ENCODE results near the gene FADD. TPM values are rescaled to one million over a fixed set of nuclear protein-coding genes. Genes with fewer than 3 reads are reported as not detected.
"Not testable (repeated sequence)": the region's sequence is repeated elsewhere in the genome, so short reads cannot be mapped to it uniquely, and the experiment has no call there.

The FADD gene
- total RNA-seq, 1 donor from 2014 or later: 15.3 TPM

DNA sequence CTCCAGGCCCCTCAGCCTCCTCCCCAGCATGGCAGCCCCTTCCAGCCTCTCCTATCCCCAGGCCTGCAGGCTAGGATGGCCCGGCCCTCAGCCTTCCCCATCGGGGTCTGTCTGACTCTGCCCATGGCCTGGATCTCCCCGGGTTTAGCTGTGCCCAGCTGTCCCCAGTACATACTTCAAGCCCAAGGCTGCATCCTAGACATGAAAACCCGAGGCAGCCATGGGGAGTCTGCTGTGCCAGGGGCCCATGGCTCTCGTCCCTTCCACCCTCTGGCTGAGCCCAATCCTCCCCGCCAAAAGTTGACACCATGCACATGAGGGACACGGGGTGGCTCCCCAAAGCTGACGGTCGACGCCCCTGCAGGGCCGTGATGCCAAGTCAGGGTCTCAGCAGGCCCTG is 22.2 kb upstream of the FADD start:
- no peak for DNase-seq (ENCODE audit: low read depth)

DNA sequence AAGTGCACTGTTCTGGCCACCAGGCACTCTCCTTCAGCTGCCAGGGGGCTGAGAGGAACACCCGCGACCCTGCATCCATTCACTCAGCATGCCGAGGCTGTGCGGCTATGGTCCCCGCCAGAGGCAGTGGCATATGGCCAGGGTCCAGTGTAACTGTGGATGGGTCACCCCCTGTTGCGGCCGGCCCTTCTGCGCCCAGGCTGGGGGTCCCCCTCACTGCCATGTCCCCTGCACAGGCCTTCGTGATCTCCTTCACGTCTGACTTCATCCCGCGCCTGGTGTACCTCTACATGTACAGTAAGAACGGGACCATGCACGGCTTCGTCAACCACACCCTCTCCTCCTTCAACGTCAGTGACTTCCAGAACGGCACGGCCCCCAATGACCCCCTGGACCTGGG is 20.8 kb upstream of the FADD start:
- DNase-seq (ENCODE audit: low read depth): no peak

GRCh38 chr11:70183032-70183431 is 20.1 kb upstream of the FADD start:
- DNase-seq (ENCODE audit: low read depth): no peak

GRCh38 chr11:70183483-70184176 is 19.5 kb upstream of the FADD start:
- no peak for DNase-seq (ENCODE audit: low read depth)

DNA sequence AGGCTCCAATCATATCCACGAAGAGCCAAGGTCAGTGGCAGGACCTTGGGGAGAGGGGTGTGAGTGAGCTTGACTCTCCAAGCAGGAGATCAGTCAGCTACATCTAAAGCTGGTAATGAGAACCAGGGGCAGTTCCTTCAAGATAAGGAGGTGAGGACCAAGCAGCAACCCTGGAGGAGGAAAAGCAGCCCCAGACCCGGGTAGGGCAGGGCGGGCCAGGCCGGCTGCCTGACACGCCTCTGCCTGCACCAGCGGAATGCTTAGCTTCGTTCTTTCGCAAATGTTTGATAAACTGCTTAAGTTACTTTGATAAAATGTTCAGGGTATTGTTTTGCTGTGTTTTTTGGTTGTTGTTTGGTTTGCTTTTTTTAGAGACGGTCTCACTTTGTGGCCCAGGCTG is 18.7 kb upstream of the FADD start:
- DNase-seq (ENCODE audit: low read depth): no peak

- DNase-seq (ENCODE audit: low read depth): no peak
These were observed 17.6 kb upstream of the FADD start for GRCh38 chr11:70185348-70186055.

DNA sequence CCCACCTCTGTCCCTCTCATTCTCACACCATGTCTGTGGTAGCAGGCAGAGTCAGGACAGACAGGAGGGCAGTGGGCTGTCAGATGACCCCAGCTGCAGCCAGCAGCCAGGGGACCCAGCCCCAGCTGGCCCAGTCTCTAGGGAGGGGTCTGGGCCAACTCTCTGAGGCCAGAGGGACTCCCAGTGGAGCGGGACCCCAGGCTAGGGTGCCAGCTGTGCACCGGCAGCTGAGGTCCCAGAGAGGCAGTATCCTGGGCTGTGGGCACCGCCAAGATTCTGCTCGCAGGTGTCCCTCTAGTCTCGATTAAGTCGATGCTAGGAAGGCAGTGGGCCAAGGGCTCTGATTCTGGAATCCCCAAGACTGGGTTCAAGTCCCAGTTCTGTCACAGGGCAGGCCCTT is 16.7 kb upstream of the FADD start:
- no peak for DNase-seq (ENCODE audit: low read depth)

DNA sequence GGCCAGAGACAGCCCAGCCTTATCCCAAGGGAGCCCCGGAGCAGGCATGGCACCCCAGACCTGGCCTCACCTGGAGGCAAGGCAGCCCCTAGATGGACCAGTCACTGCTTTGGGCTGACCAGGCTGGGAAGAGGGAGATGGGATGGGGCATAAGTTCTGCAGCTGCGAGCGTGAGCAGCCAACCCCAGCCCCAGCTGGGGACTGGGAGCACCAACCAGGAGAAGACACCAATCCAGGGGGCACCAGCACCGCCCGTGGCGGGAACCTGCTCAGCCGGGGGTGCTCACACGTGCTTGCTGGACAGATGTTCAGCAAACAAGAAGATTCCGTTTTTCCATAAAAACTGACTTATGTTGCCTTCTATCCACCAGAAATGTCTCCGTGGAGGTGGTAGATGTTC is 16.2 kb upstream of the FADD start:
- DNase-seq (ENCODE audit: low read depth): no peak

GRCh38 chr11:70187771-70188170 is 15.3 kb upstream of the FADD start:
- DNase-seq (ENCODE audit: low read depth): no peak

DNA sequence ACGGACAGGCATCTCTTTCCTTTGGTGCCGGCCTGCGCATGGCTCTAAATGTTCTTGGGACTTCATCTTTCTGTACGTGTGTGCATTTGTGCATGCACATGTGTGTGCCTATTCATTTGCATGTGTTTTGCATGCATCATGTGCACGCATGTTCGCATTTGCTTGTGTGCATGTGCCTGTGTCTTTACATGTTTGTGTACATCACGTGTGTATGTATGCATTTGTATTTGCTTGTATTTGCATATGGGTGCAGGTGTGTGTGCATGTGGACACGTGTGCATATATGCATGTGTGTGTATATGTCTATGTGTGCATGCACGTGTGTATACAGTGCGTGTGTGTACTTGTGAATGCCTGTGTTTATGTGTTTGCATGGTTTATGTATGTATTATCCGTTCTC is 13.5 kb upstream of the FADD start:
- DNase-seq (ENCODE audit: low read depth): no peak

DNA sequence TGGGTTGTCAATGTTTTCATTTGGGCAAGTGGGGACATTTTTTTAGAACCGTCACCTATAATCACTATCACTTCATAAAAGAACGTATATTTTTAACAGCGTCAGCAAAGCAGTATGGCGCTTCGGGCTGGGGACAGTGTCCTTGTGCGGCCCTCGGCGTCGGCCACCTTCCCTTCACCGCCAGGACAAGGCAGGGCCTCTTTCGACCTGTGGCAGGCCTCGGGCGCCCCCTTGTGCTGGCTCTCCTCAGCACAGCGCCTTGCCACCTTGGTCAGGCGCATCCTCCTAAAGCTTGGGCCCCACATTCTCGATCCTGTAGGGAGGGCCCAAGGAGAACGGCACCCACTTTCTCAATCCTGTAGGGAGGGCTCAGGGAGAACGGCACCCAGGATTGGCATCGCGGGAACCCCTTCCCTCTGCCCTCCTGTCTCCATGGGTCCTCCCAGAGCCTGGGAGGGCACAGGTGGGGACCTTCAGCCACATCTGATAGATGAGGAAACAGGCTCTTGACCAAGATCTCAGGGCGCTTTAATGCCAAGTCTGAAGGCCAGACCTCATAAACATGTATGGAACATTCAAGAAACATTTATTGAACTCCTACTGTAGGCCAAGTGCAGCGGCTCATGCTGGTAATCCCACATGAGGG is 11.5 kb upstream of the FADD start:
- peak; percentile 48 for DNase-seq (ENCODE audit: low read depth)

GRCh38 chr11:70192666-70193410 is 10.3 kb upstream of the FADD start:
- peak; percentile 18 for DNase-seq (ENCODE audit: low read depth)

DNA sequence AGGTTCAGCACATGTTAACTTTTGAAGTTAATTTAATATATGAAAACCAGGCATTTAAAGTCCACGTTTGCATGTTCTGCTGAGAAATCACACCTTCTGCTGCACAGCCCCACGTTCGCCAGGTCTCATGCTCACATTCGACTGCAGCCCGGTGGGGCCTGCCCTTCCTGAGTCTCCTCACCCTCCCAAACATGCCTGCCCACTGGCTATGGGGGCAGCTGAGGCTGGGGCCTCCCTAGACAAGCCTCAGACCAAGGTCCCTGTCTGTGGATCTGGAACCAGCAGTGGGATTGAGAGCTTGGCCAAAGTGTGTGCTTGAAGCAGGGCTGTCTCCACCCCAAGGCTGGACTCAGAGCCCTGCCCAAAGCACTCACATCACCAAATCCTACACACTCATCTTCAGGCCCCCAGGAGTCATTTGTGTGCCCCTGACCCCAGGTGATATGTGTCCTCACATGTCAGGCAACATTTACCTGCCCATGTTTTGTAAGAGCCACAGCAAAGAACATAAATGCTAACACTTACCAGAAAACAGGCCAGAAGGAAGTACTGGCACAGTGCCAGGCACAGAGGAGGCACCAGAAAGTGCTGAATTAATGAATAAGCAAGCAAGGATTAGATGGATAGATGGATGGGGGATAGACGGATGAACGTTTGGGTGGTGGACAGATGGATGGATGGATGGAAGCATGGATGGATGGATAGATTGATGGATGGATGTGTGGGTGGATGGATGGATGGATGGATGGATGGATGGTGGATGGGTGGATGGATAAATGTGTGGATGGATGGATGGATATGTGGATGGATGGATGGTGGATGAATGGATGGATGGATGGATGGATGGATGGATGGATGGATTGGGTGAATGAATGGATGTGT is 9.4 kb upstream of the FADD start:
- no peak for DNase-seq (ENCODE audit: low read depth)

DNA sequence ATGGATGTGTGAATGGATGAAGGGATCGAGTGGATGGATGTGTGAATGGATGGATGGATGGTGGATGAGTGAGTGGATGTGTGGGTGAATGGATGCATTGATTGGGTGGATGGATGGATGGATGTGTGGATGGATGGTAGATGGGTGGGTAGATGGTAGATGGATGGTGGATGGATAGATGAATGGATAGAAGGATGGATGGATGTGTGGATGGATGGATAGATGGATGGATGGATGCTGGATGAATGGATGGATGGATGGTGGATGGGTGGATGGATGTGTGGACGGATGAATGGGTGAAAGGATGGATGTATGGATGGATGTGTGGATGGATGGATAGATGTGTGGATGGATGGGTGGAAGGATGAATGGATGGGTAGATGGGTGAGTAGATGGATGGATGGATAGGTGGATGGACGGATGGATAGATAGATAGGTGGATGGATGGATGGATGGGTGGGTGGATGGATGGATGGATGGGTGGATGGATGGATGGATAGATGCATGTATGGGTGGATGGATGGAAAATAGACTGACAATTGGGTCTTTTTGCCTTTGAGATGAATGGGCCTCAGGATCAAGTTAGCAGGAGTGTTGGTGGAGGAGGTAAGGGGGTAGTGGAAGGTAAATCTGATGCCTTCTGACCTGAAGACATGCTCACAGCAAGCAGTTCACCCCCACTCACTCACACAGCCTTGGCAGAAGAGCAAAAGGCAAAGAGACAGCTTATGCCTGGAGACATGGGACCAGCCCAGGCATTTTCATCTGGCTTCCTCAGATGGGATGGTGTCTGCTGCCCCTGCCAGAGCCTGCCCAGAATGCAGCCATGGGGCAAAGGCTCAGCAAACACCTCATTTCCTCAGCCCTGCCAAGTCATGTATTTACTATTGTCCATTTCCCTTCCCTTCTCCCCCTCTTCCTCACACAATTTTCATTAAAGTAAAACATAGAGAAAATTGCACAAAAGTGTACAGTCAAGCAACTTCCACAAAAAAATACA is 8.0 kb upstream of the FADD start:
- no peak for DNase-seq (ENCODE audit: low read depth)

DNA sequence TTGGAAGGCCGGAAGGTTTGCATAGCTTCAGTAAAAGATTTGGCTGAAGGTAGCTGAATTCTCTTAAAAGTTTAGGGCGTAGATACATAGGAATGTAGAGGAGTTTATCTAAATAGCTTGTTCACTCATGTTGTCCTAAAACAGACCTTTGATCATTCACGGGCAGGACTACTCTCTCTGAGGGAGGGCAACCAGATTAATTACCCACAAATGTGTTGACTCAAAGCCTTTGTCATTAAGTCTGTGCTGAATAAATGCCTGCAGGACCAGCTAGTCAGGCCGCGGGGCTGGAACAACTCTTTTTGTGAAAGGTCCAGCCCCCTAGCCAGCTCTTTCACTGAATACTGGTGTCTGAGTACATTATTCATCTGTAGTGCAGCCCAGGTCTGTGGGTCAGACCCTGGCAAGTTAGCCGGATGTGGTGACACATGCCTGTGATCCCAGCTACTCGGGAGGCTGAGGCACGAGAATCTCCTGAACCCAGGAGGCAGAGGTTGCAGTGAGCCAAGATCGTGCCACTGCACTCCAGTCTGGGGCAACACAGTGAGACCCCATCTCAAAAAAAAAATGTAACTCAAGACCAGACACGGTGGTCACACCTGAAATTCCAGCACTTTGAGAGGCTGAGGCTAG is 2.8 kb upstream of the FADD start:
- DNase-seq (ENCODE audit: low read depth): no peak

GRCh38 chr11:70201047-70201446 is 2.0 kb upstream of the FADD start:
- not testable (repeated sequence) for DNase-seq (ENCODE audit: low read depth)

DNA sequence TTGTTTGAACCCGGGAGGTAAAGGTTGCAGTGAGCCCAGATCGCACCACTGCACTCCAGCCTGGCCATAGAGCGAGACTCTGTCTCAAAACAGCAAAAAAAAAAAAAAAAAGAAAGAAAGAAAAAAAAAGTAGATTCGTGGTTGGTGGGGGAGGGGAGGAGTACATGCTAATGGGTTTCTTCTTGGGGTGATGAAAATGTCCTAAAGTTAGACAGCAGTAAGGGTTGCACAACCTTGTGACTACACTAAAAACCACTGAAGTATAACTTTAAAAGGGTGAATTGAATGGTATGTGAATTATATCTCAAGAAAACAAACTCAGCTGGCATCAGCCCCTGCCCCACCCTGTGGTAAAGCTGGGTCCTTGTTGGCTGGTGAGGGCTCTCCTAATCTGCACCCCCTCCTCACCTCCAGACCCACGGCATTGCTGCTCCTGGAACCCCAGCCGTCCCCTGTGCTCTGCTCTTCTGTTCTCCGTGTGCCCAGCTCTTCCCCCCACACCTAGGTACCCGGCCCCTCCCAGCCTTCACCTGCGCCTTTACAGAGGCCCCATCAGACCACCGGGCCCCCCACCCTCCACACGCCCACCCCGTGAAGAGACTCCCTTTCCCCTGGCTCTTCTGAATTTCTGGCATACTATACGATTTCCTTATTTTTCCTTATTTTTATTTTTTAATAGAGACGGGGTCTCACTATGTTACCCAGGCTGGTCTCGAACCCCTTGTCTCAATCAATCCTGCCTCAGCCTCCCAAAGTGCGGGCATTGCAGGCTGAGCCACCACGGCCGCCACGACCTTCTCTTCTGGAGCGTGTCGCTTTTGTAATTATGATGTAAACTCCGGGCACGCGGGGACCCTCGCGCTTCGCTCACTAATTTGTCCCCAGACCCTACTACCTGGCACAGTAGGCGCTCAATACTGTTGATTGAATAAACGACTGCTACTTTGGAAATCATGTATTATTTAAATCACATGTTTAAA is 924 bp upstream of the FADD start:
- DNase-seq (ENCODE audit: low read depth): no peak

Data from myocyte (in vitro differentiated cells).